HTERT RPE-1 (cell line): ENCODE data around the gene L3MBTL4.
"Not testable (repeated sequence)": the region's sequence is repeated elsewhere in the genome, so short reads cannot be mapped to it uniquely, and the experiment has no call there.

Source experiments
- in situ Hi-C: fragments of 300-500 bp; cut with MboI; formaldehyde crosslinking; loops from 4 replicates; pipeline ENCODE4 v1.14.3; 2020; ENCODE audit warnings: low sequenced_read_pairs

Gene L3MBTL4

DNA sequence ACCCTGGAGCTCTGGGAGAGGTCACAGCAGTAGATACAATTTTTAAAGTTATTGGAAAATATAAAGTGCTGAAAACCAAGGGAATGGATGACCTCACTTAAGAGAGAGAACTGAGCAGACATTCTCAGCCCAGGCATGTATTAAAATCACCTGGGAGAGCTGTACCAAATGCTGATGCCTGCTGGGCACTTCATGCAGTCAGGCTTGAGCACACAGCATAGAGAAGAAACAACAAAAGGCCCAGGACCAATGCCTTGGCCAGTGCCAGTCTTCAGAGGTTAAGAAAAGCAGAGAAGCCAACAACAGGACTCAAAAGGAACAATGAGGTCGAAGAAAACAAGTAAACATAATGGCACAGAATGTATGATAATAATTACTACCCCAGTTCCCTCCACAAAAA lies 211.8 kb downstream of the L3MBTL4 start:
- in situ Hi-C loops, result no loop called here

DNA sequence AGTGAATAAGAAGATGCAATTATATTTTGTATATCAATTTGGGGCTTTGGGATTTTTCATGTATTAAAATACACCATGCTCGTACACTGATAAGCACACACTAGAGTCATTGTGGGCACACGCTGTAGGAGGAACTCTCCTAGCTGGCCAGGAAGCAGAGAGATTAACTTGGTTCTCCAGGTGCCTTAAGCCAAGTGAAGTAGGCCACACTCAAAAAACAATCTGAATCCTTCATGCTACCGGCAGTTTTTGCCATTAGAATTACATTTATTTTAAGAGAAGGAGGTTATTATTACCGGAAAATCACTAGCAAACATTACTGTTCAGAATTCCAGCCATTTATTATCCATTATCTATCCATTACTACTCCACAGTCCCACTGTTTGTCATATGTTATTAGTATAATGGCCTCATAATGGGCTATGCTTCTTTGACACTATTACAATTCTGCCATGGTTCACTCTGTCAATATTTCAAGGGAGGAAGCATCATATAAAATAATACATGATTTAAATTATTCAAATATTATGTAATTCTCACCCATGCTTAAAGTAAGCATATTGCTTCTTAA lies 214.4 kb downstream of the L3MBTL4 start:
- in situ Hi-C loops, result no loop called here

DNA sequence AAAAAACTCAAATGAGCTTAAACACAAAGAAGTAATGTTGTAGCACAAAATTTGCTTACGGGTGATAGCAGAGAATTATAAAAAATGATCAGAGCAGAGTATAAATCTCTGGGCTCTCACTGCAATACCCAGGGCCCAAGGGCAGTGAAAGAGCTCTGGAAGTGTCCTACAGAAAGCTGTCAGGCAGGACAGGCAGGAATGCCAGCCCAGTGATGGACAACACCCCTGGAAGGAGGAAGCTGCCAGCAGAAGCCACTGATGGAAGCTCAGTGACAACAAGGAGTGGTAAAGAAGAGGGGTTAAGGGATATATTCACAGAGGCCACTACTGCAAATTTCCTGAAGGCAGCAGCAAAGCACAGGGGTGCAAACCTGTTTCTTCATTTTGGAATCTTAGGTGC lies 214.9 kb downstream of the L3MBTL4 start:
- in situ Hi-C loops, result no loop called here

DNA sequence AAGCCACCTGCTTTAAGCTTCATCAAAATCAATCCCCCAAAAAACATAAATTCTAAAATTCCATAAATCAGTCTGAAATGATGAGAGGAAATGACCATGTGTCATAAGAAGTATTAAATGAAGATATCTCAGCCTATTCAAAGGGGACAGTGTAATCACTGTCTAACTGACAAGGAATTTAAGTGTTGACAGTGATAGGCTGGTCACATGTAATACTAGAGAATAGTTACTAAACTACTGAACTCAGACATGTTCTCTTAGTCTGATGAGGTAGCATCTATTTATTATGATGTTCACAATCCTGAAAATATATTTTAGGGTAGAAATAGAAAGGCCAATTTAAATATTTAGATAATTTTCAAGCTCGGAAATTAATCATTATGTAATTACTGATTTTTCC lies 216.1 kb downstream of the L3MBTL4 start:
- in situ Hi-C loops, result no loop called here

DNA sequence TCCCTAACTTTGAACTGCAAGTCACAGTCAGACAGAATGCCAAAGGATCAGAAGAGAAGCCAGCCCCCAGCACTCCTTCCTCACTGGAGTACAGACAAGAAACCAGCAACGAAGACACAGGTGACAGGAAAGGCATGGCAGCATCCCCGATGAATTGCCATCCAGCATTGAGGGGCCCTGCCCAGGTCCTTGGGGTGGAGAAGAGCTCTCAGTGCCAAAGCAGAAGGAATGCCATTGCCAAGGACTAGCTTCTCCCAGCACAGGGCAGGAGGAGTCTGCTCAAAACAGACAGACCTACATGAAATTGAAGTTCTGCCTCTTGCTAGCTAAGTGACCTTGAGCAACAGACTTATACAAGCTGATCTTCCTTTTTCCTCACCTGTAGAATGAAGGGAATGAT lies 220.1 kb downstream of the L3MBTL4 start:
- in situ Hi-C loops, result no loop called here

- in situ Hi-C loops, result not testable (repeated sequence)
These were observed 228.9 kb downstream of the L3MBTL4 start for GRCh38 chr18:6185782-6186181.

DNA sequence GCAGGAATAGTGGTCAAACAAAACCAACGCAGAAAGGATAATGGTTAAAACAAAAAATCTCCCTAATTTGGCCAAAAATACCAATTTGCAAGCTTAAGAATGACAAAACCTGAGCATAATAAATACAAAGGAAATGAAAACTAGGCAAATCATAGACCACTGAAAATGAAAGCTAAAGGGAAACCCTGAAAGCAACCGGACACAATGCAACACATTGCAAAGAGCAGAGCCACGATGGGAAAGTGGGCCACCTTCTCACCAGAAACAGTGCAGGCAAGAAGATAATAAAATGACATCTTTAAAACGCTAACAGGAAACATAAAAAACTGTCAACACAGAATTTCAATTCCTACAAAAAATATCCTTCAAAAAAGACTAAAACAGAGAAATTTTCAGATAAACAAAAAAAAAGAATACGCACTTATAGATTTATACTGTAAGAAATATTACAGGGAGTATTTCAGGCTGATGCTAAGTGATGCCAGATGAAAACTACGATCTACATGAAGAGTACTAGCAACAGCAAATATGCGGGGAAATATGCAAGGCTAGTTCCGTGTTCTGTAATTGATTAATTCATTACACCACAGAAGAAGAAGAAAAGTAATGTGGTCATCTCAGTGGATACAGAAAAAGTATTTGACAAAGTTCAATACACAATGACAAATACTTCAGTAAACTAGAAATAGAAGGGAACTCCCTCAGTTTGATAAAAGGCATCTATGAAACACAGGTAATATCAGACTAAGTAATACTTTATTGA lies 239.5 kb downstream of the L3MBTL4 start:
- in situ Hi-C loops, result no loop called here

- in situ Hi-C loops, result no loop called here
These were observed 244.1 kb downstream of the L3MBTL4 start for GRCh38 chr18:6170604-6171003.

DNA sequence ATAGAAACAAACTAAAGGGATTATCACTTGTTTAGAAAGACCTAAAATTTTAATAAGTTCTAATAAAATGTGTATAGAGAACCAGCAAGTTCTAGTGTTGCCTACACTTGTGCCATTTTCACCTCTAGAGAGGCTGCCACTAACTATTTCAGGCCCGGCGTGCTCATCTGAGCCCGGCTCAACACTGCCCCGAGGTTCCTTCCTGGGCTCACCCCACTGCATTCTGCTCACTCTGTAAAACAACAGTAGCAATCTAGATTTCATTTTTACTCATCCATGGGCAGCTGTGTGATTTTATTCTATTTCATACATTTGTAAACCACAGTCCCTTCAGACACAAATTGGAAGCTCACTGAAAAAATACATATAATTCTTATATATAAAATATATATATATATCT lies 253.2 kb downstream of the L3MBTL4 start:
- in situ Hi-C loops, result no loop called here

DNA sequence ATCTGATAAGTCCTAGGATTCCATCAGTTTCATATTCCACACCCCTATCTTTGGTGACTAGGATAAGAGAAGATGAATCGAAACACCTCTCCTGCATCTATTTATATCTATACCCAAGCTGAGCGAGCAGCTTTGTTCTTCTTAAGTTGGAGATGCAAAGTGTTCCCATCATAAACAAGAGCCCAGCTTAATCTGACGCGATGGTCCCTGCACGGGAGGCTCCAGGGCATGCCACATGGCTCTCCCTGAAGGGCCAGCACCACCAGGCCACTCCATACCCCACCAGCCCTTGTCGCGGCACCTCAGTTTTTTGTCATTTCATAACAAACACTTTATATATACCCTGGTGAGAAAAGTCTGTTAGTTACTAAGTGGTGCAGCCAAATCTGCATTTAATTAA lies 255.3 kb downstream of the L3MBTL4 start:
- in situ Hi-C loops, result no loop called here

DNA sequence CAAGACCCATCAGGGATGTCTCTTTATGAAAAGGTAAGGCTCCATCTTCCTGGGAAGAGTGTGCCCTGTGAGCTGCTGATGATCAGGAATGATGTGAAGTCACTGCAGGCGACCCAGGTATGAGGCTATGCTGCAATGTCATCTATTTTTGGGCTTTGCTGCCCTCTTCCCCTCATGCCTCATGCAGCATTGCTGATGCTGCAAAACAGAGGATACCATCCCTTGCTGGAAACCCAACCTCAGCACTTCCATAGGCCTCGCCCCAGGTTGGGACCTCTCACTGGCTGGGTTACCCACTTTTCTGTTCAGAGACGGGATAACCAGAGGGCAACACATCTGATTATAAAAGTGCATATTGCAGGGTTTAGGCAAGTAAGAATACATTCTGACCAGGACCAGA lies 255.8 kb downstream of the L3MBTL4 start:
- in situ Hi-C loops, result no loop called here

- in situ Hi-C loops, result no loop called here
These were observed 258.3 kb downstream of the L3MBTL4 start for GRCh38 chr18:6156446-6156845.

DNA sequence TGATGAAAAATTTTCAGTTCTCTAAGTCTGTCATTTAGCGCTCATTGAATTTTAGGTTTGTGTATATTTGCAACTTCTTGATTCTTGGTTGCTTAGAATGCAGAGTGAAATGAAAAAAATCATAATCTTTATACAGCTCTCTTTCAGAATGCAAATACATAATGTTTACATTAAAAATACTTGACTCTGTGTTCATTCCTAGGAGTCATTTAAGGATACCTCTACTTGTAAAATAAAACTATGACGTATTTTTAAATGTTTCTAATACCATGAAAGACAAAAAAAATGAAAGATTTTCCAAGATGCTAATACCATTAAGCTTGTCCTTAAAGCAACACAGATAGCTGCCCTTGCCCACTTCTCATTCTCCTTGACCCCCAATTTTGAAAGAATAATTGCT lies 259.0 kb downstream of the L3MBTL4 start:
- in situ Hi-C loops, result no loop called here

DNA sequence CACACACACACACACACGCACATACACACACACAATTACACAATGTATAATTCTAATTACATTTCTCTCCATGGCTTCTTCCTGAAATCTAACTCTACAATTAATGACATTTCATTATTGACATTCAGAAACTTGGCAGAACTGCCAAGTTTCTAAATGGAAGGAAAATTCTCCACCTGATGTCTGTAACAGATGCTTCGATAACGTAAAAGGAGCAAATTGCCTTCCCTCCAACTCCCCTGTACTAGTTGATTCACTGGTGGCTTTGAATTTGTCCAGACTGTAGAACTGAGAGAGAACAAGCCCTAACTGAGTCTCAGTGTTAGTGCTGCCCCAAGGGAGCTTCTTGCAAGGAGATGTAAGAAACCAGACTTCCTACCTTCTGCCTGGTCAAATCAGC lies 264.3 kb downstream of the L3MBTL4 start:
- in situ Hi-C loops, result no loop called here

DNA sequence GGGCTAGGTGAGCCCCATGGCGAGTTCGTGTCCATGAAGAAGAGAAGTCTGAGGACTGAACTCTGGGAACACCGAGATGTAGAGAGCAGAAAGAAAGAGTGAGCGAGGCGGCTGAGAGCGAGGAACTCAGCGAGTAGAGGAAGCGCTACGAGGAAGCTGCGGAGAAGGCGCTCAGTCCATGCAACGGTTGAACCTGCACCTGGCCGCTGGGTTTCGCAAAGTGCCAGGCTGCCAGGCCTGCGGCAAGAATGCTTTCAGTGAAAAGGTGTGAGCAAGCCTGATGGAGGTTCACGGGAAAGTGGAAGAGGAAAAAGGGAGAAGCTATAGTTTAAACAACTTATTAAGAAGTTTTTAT lies 268.4 kb downstream of the L3MBTL4 start:
- in situ Hi-C loops, result no loop called here

DNA sequence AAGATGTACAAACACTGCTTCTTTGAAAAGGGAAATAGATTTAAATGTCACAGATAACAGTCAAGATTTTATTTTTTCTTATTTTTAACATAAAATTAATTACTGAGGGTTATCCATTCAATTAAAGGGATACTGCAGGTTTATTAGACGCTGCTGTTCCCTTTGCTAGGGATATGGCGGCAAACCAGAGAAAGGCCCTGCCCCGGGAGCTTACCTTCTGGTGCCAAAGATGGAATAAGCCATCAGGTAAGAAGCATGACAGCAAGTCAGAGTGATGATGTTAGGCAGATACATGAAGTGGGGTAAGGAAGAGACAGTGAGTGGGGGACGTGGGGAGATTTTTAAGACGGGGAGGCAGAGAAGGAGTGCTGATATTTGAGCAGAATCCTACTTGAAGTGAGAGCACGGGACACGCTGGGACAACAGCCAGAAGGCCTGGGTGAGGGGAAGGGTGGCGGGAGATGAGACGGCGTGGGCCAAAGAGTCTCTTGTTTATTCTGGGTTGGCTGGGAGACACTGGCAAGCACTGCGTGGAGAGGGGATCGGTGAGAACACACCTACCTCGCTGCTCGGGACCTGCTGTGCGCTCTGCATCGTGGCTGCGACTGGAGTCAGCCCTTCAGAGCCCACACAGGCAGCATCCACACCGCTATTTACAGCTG lies 268.9 kb downstream of the L3MBTL4 start:
- in situ Hi-C loops, result no loop called here

DNA sequence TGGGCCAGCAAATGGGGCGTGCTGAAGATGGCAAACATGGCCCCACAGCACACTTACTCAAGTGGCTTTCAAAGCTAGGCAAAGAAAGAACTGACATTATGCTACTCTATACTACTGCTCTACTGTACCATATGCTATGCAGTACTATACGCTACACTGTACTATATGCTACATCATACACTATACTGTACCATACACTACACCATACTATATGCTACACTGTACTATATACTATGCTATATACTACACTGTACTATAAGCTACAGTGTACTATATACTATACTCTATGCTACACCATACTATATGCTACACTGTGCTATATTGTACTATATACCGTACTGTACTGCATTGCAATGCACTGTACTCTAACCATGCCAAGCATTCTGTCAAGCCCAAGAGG lies 275.7 kb downstream of the L3MBTL4 start:
- in situ Hi-C loops, result no loop called here

DNA sequence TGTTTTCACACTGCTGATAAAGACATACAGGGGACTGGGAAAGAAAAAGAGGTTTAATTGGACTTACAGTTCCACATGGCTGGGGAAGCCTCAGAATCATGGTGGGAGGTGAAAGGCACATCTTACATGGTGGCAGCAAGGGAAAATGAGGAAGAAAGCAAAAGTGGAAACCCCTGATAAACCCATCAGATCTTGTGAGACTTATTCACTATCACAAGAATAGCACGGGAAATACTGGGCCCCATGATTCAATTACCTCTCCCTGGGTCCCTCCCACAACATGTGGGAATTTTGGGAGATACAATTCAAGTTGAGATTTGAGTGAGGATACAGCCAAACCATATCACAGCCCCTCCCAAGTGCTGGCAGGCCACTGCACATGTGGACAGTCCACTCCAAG lies 278.8 kb downstream of the L3MBTL4 start:
- in situ Hi-C loops, result not testable (repeated sequence)

- in situ Hi-C loops, result not testable (repeated sequence)
These were observed 279.7 kb downstream of the L3MBTL4 start for GRCh38 chr18:6135029-6135428.

- in situ Hi-C loops, result no loop called here
These were observed 281.9 kb downstream of the L3MBTL4 start for GRCh38 chr18:6132751-6133368.

DNA sequence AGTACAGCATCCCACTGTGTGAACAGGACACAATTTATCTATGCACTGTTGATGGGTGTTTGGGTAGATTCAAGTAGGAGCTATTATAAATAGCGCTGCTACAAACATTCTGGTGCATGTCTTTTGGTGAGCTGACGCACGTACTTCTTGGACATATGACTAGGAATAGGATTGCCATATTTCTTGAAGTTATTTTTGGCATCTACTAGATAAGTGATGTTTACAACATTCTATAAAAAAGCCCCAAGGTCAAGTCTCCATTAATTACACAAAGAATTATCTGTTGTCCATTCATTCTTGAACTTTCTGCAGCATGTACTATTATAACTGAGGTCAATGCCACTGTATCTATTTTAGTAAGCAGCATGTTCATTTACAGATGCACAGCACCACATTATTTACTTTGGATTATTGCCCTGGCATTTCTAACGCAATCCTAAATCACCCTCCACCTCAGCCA lies 293.9 kb downstream of the L3MBTL4 start:
- in situ Hi-C loops, result no loop called here

DNA sequence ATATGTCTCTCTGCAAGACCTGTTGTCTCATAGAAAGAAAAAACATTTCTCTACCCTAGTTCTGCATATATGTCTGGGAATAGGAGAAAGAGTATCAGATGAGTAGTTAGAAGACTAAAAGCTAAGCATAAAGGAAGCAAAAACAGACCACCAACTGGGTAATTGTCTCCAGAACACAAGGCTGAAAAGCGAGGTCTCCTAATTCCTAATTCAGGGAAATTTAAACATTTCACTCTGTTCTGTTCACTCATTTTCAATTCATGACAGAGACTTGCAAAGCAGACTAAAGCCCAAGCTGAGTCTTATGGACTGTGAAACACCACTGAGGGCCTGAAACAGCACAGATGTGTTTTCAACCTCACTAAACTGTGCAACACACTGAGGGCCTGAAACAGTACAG lies 294.9 kb downstream of the L3MBTL4 start:
- in situ Hi-C loops, result no loop called here
